K562 (cell line): ENCODE measurements around the gene MOB3B. TPM values are rescaled to one million over a fixed set of nuclear protein-coding genes. Genes with fewer than 3 reads are reported as not detected.

Source experiments
- ATAC-seq: fragments of 200-7000 bp; cut with Tn5 transposase; 3 replicates; pipeline ENCODE4 v1.9.1; 2020; ENCODE audit warnings: moderate library complexity
- BruUV-seq: library from RNA; stranded (reverse); fragments of 400-500 nt; replicated peaks from 2 replicates; lab custom pipeline; 2021; lab: Mats Ljungman, UMichigan
- CTCF ChIA-PET: fragments of 300-600 bp; formaldehyde crosslinking; extraction: SDS; loops from one replicate; lab custom pipeline; 2021; ENCODE audit warnings: low intra/inter-chr PET ratio; lab: Yijun Ruan, JAX
- POLR2A ChIA-PET: fragments of 300-600, 350-650 bp; sonication (Branson Sonifier 250); formaldehyde crosslinking; extraction: SDS; loops from one replicate; lab custom pipeline; 2021; ENCODE audit warnings: antibody characterized with exemption, inconsistent platforms; lab: Yijun Ruan, JAX
- DNase-seq, 4 experiments: peaks; one replicate each; pipeline versions ENCODE4 v3.0.0 to v3.0.0-alpha.2; 2011 to 2018; ENCODE audit warnings: low spot score in 3 of 4, mixed read lengths in 3 of 4; ENCODE audit errors: extremely low read depth in 1 of 4
- FAIRE-seq: peaks from 2 replicates; lab custom pipeline; 2011; peaks lifted over from hg19 to GRCh38; lab: Jason Lieb, UNC
- H2AFZ ChIP-seq: 2 replicates; pipeline ENCODE4 v1.6.0; 2011; ENCODE audit warnings: low read depth, low read length, control low read depth, inconsistent platforms
- H3K27ac ChIP-seq: fragments of 200-600 bp; 3 replicates; pipeline ENCODE4 v1.8.0; 2011; ENCODE audit warnings: low read depth, mild to moderate bottlenecking, control low read depth, inconsistent platforms, low read length, moderate library complexity, mixed read lengths; ENCODE audit errors: extremely low read depth
- H3K27me3 ChIP-seq, 2 experiments: fragments of 300-600 bp in 1 of 2; 2 replicates in 1 of 2; 3 replicates in 1 of 2; pipeline versions ENCODE4 v1.6.0 to v1.8.0; 2011; ENCODE audit warnings: inconsistent platforms in 2 of 2, low read length in 2 of 2, mild to moderate bottlenecking in 1 of 2, mixed read lengths in 1 of 2, moderate library complexity in 1 of 2; ENCODE audit not compliant: control insufficient read depth in 2 of 2, insufficient read depth in 2 of 2
- H3K36me3 ChIP-seq: fragments of 300-600 bp; 3 replicates; pipeline ENCODE4 v1.8.0; 2011; ENCODE audit warnings: mild to moderate bottlenecking, low read length, inconsistent platforms; ENCODE audit not compliant: control insufficient read depth, insufficient read depth
- H3K4me1 ChIP-seq, 2 experiments: fragments of 200-600 bp in 1 of 2; replicated peaks in 1 of 2; 2 replicates in 1 of 2; 3 replicates in 1 of 2; pipeline versions ENCODE4 v1.5.1 to v1.8.0; 2011; ENCODE audit warnings: inconsistent platforms in 2 of 2, low read length in 2 of 2, mild to moderate bottlenecking in 1 of 2, mixed read lengths in 1 of 2, moderate library complexity in 1 of 2; ENCODE audit not compliant: control insufficient read depth in 2 of 2, insufficient read depth in 2 of 2
- H3K4me2 ChIP-seq: 2 replicates; pipeline ENCODE4 v1.6.1; 2011; ENCODE audit warnings: low read length, control low read depth, inconsistent platforms, mixed read lengths; ENCODE audit not compliant: insufficient read depth
- H3K4me3 ChIP-seq: fragments of 200-600 bp; sonication (generic), shearing (Covaris generic); 2 replicates; pipeline ENCODE4 v1.5.1; 2016; ENCODE audit warnings: control low read depth, inconsistent platforms
- H3K79me2 ChIP-seq: fragments of 200-600 bp; 3 replicates; pipeline ENCODE4 v1.8.0; 2011; ENCODE audit warnings: low read length, inconsistent platforms; ENCODE audit not compliant: control insufficient read depth, insufficient read depth
- H3K9ac ChIP-seq, 2 experiments: 2 replicates each; pipeline versions ENCODE4 v1.6.0 to v1.6.1; 2011; ENCODE audit warnings: low read depth in 2 of 2, low read length in 2 of 2, control low read depth in 1 of 2, inconsistent platforms in 1 of 2, mild to moderate bottlenecking in 1 of 2, mixed read lengths in 1 of 2; ENCODE audit not compliant: insufficient read depth in 1 of 2
- H3K9me1 ChIP-seq: one replicate; pipeline ENCODE4 v1.6.0; 2011; ENCODE audit warnings: inconsistent platforms, mild to moderate bottlenecking, low read length, moderate library complexity; ENCODE audit not compliant: control insufficient read depth, insufficient read depth
- H3K9me3 ChIP-seq: replicated peaks from 2 replicates; pipeline ENCODE4 v1.5.1; 2011; ENCODE audit warnings: low read depth, low read length, inconsistent platforms; ENCODE audit not compliant: control insufficient read depth, insufficient read depth
- H4K20me1 ChIP-seq: replicated peaks from 2 replicates; pipeline ENCODE4 v1.6.1; 2011; ENCODE audit warnings: low read length, inconsistent platforms, mixed read lengths; ENCODE audit not compliant: control insufficient read depth, insufficient read depth
- E2F3 ChIP-seq: fragments of 250-450 bp; sonication (Bioruptor Pico); IDR thresholded peaks from 2 replicates; pipeline ENCODE4 v1.4.0; 2020; ENCODE audit warnings: mild to moderate bottlenecking
- KAT8 ChIP-seq: fragments of 450-650 bp; IDR thresholded peaks from 2 replicates; pipeline ENCODE4 v1.6.1; 2016; ENCODE audit warnings: low read depth, mild to moderate bottlenecking
- KDM5B ChIP-seq: fragments of 200-600 bp; sonication (generic); IDR thresholded peaks from 2 replicates; pipeline ENCODE4 v1.6.1; 2012; ENCODE audit warnings: low read depth, mild to moderate bottlenecking, moderate library complexity, low read length, control low read depth, inconsistent platforms; ENCODE audit not compliant: insufficient replicate concordance
- MGA ChIP-seq: fragments of 450-650 bp; IDR thresholded peaks from 2 replicates; pipeline ENCODE4 v1.6.1; 2016; ENCODE audit warnings: mild to moderate bottlenecking, moderate library complexity
- MIER1 ChIP-seq: fragments of 450-650 bp; IDR thresholded peaks from 2 replicates; pipeline ENCODE4 v1.6.1; 2016; ENCODE audit warnings: antibody characterized with exemption, mild to moderate bottlenecking, low read depth
- MYBL2 ChIP-seq, 2 experiments: fragments of 450-650 bp in 1 of 2; sonication (generic) in 1 of 2; formaldehyde crosslinking in 1 of 2; IDR thresholded peaks; 2 replicates each; pipeline versions ENCODE4 v1.6.1 to v1.8.1; 2017 to 2022; ENCODE audit warnings: borderline replicate concordance in 1 of 2, inconsistent platforms in 1 of 2, low read depth in 1 of 2, mild to moderate bottlenecking in 1 of 2, missing genetic modification reagents in 1 of 2, moderate library complexity in 1 of 2
- ZBED1 ChIP-seq: IDR thresholded peaks from 2 replicates; pipeline ENCODE4 v1.6.1; 2014
- WGBS: fragments of 100-300 bp; shearing (Covaris generic); methylation state at CpG from one replicate; pipeline ENCODE4 v1.1.6; 2016; ENCODE audit warnings: low coverage, mixed read lengths; ENCODE audit not compliant: insufficient coverage; ENCODE audit errors: missing lambda C conversion rate; 5-methylcytosine and 5-hydroxymethylcytosine counted together
- in situ Hi-C: fragments of 300-500 bp; cut with MboI; formaldehyde crosslinking; loops from 4 replicates; pipeline ENCODE4 v1.15.0; 2018; ENCODE audit warnings: inconsistent platforms, mixed read lengths
- intact Hi-C: fragments of 100-400 bp; cut with micrococcal nuclease; formaldehyde crosslinking; loops from 2 replicates; pipeline ENCODE4 v1.14.2; 2022
- polyA plus RNA-seq, 8 experiments: library from polyadenylated mRNA; depleted of rRNA in 4 of 8; stranded (reverse) in 5 of 8; unstranded in 3 of 8; fragments of >200 nt; fragmentation: Nextera tagmentation in 2 of 8; fragmentation: Illumina TruSeq in 1 of 8; extraction: Ambion mirVana in 2 of 8; extraction: Trizol in 1 of 8; gene quantifications; 2 replicates each; pipeline versions ENCODE4 v1.2.1 to v1.2.3, GENCODE V29; 2011 to 2014; ENCODE audit warnings: inconsistent platforms in 1 of 8, missing spikeins in 1 of 8
- total RNA-seq, 7 experiments: library from RNA; depleted of rRNA in 6 of 7; stranded (reverse); fragments of >200 nt in 6 of 7; fragmentation: Illumina TruSeq in 2 of 7; extraction: Trizol in 2 of 7; gene quantifications; 2 replicates each; pipeline versions ENCODE4 v1.2.1 to v1.2.3, GENCODE V29; 2011 to 2021; ENCODE audit warnings: low replicate concordance in 1 of 7
- TF ChIP-seq, protein P1 (sequence below): fragments of 450-650 bp; conservative IDR thresholded peaks from 2 replicates; pipeline ENCODE4 v1.6.1; 2016; ENCODE audit warnings: missing genetic modification characterization, low read depth, mild to moderate bottlenecking, missing compliant biosample characterization, moderate library complexity

MOB3B gene
- total and polyA plus RNA-seq, 9 of the 15 experiments (the other 6 are each of a cell fraction or from before 2014, with no cell fraction given): 3.6 to 12.8 (median 7.2) TPM

GRCh38 chr9:27554712-27555111, 25.1 kb upstream of the MOB3B start (continued):
- TF ChIP-seq KDM5B (no peak), E2F3 (CRISPR knock-in tag) (no peak), ZBED1 (no peak)

GRCh38 chr9:27549196-27549755, 19.7 kb upstream of the MOB3B start:
- H3K4me3 ChIP-seq: no peak overlapping the region
- ATAC-seq (no peak), DNase-seq (no peak), FAIRE-seq (no peak)
- intact Hi-C loops: loop anchor here (2.0 kb wide), 1 partner anchor 216 kb away; no protein-coding TSS in a partner anchor
- no peaks in the 10 kb centered on the region for H3K27me3 ChIP-seq
- H3K9me1 ChIP-seq: no peaks in the 10 kb centered on the region
- ChIA-PET CTCF (interaction anchor here (2.7 kb wide), 1 partner anchor 216 kb away, joined by 27 read pairs; no protein-coding TSS in a partner anchor), POLR2A (interaction anchor here (0.6 kb wide), 1 partner anchor 197 kb away, joined by 4 read pairs; no protein-coding TSS in a partner anchor)
- H3K9me3 ChIP-seq: no peaks in the 10 kb centered on the region
- no peaks in the 10 kb centered on the region for H3K79me2 ChIP-seq
- no TSS peak for BruUV-seq
- H3K9ac ChIP-seq: no peak overlapping the region
- H3K27ac ChIP-seq: no peak overlapping the region
- H3K4me2 ChIP-seq: no peak overlapping the region
- WGBS: 43% methylated on average over 2 of the region's 4 CpGs
- H4K20me1 ChIP-seq: no peaks in the 10 kb centered on the region
- H2AFZ ChIP-seq: no peak overlapping the region
- H3K4me1 ChIP-seq: no peaks in the 10 kb centered on the region
- in situ Hi-C loops: no loop called here
- TF ChIP-seq, protein P1, sequence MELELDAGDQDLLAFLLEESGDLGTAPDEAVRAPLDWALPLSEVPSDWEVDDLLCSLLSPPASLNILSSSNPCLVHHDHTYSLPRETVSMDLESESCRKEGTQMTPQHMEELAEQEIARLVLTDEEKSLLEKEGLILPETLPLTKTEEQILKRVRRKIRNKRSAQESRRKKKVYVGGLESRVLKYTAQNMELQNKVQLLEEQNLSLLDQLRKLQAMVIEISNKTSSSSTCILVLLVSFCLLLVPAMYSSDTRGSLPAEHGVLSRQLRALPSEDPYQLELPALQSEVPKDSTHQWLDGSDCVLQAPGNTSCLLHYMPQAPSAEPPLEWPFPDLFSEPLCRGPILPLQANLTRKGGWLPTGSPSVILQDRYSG (tag): no peak
- TF ChIP-seq KAT8 (no peak), MIER1 (no peak), MGA (no peak), MYBL2 (IDR thresholded peaks at IDR 0.05; ENCODE audit: low read depth) (no peak), MYBL2 (CRISPR knock-in tag; IDR thresholded peaks at IDR 0.05; ENCODE audit: borderline replicate concordance) (no peak)
- no peaks in the 10 kb centered on the region for H3K36me3 ChIP-seq
